Bronchial smooth muscle cell (primary cell): ENCODE results near the gene RNF133. TPM values are rescaled to one million over a fixed set of nuclear protein-coding genes. Genes with fewer than 3 reads are reported as not detected.

Experiments
- total RNA-seq: library from RNA; depleted of rRNA; stranded (reverse); fragments of >200 nt; gene quantifications from 2 replicates; pipeline ENCODE4 v1.2.1, GENCODE V29; 2014

The RNF133 gene, protein sequence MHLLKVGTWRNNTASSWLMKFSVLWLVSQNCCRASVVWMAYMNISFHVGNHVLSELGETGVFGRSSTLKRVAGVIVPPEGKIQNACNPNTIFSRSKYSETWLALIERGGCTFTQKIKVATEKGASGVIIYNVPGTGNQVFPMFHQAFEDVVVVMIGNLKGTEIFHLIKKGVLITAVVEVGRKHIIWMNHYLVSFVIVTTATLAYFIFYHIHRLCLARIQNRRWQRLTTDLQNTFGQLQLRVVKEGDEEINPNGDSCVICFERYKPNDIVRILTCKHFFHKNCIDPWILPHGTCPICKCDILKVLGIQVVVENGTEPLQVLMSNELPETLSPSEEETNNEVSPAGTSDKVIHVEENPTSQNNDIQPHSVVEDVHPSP
- 0.16 and 0.34 TPM in 2 replicates for total RNA-seq

GRCh38 chr7:122699017-122699416, at the start of gene RNF133:
TSS of gene RNF133 (minus strand) at chr7:122699117. CDS start at chr7:122698918, 199 bp downstream.

DNA sequence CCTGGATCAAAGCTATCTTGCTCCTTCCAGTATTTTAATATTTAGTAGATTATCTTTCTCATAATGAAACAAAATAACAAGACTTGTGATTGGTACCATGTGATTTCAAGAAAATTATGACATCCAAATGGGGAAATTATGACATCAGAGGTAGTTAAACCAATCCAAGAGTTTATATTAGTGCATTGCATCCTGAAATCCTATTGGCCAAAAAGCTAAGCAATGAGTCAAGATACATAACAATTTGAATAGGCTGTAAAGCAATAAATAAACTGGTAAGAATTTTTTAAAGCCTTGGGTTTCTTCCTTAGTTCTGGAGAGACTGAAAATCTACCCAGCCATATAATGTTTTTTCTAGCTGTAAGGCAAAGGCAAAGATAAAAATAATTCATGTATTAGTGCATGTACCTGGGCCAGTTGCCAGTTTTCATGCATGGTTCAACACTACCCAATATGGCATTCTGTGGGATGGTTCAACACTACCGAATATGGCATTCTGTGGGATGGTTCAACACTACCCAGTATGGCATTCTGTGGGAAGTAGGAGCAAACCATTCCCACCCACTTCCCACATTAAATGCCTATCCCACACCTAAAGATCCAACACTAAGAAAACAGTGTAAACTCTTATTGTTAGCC, 4.1 kb upstream of the RNF133 start, which contains the start of gene RNF148:
Gene RNF148, minus strand, starts transcription at position 51 of the 639 bp plus-strand sequence. CDS start 172 bp downstream, outside the sequence.

Other genes starting within 250 kb of the RNF133 start
- gene RNF148, start 3.8 kb upstream of the RNF133 start, total RNA-seq: 0.16 and 0.26 TPM in 2 replicates
- gene CADPS2, start 187.3 kb upstream of the RNF133 start, total RNA-seq: 11.8 and 16.6 TPM in 2 replicates